ENCODE measurements around the gene ADARB1. TPM values are rescaled to one million over a fixed set of nuclear protein-coding genes. Genes with fewer than 3 reads are reported as not detected.
A peak's percentile ranks its signal among the peaks of the same experiment; 100 is the strongest.

Gene ADARB1
- total RNA-seq, 1 experiment from 2014 or later: 15.8 TPM

- H3K4ac ChIP-seq (ENCODE audit: low read depth, low read length): no peak overlapping the region
- no peak overlapping the region for H2BK15ac ChIP-seq (ENCODE audit: low read depth, low read length)
- no CpG with 5 or more reads among the region's 22 CpGs for WGBS (ENCODE audit: extremely low coverage, insufficient read length, low lambda C conversion rate)
- H3K23me2 ChIP-seq (ENCODE audit: insufficient read length, low read depth, low read length, poor library complexity, severe bottlenecking): no peaks in the 10 kb centered on the region
- no peaks in the 10 kb centered on the region for H3K79me1 ChIP-seq (ENCODE audit: insufficient read depth, low read depth, low read length, poor library complexity, severe bottlenecking)
- H2BK5ac ChIP-seq (ENCODE audit: insufficient read length, low read length): no peak overlapping the region
- no peak overlapping the region for H3K4me2 ChIP-seq (ENCODE audit: insufficient read depth, insufficient read length, low read length)
- H2BK20ac ChIP-seq (ENCODE audit: low read depth, low read length, poor library complexity, severe bottlenecking): no peak overlapping the region
- H3K9me3 ChIP-seq (ENCODE audit: control insufficient read depth, low read depth, low read length): no peaks in the 10 kb centered on the region
- no peak overlapping the region for H2AFZ ChIP-seq (ENCODE audit: low read length)
- no peak overlapping the region for H2BK120ac ChIP-seq (ENCODE audit: low read depth, low read length, poor library complexity, severe bottlenecking)
- DNase-seq: peak; percentile 26
- Mint-ChIP-seq H3K36me3 (ENCODE audit: insufficient read depth in 1 of 3, low read depth in 3 of 3) (peaks cover 2 to 8% (median 6%) of the 10 kb centered on the region in 3 experiments; a peak in 6 of 7 replicates), H3K4me3 (no peak overlapping the region), H3K27ac (no peak overlapping the region), H3K27me3 (ENCODE audit: low read depth) (peaks cover 5% of the 10 kb centered on the region), H3K9me3 (peaks cover 2 to 5% of the 10 kb centered on the region in 2 experiments; a peak in 3 of 5 replicates), H3K4me1 (peaks cover 0 to 8% of the 10 kb centered on the region in 2 experiments; a peak in 1 of 4 replicates)
- H3K27ac ChIP-seq (ENCODE audit: insufficient read length, low read depth, low read length): no peak overlapping the region
- H2AK5ac ChIP-seq (ENCODE audit: insufficient read length, low read length): no peak overlapping the region
- H3T11ph ChIP-seq (ENCODE audit: low read length): no peak overlapping the region
- H3K9ac ChIP-seq (ENCODE audit: extremely low read depth, insufficient read length, low read length): no peak overlapping the region
- H3K27me3 ChIP-seq (ENCODE audit: insufficient read depth, low read length): no peaks in the 10 kb centered on the region
- no peak overlapping the region for H3K14ac ChIP-seq (ENCODE audit: insufficient read depth, low read length)
- TF ChIP-seq, protein P1, sequence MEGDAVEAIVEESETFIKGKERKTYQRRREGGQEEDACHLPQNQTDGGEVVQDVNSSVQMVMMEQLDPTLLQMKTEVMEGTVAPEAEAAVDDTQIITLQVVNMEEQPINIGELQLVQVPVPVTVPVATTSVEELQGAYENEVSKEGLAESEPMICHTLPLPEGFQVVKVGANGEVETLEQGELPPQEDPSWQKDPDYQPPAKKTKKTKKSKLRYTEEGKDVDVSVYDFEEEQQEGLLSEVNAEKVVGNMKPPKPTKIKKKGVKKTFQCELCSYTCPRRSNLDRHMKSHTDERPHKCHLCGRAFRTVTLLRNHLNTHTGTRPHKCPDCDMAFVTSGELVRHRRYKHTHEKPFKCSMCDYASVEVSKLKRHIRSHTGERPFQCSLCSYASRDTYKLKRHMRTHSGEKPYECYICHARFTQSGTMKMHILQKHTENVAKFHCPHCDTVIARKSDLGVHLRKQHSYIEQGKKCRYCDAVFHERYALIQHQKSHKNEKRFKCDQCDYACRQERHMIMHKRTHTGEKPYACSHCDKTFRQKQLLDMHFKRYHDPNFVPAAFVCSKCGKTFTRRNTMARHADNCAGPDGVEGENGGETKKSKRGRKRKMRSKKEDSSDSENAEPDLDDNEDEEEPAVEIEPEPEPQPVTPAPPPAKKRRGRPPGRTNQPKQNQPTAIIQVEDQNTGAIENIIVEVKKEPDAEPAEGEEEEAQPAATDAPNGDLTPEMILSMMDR (conservative IDR thresholded peaks at IDR 0.05): no peak
- H2BK12ac ChIP-seq (ENCODE audit: insufficient read length, low read depth, low read length): no peak overlapping the region
- no peak overlapping the region for H4K5ac ChIP-seq (ENCODE audit: insufficient read length, low read depth, low read length)
- no peak overlapping the region for H3K56ac ChIP-seq (ENCODE audit: insufficient read length, low read depth, low read length)
- H3K79me2 ChIP-seq (ENCODE audit: insufficient read depth, low read length): no peaks in the 10 kb centered on the region
- H3K23ac ChIP-seq (ENCODE audit: insufficient read length, low read depth, low read length): no peak overlapping the region
- H3K4me1 ChIP-seq (ENCODE audit: insufficient read depth, low read length): no peaks in the 10 kb centered on the region
- no peak overlapping the region for H4K91ac ChIP-seq (ENCODE audit: insufficient read length, low read depth, low read length)
- H4K8ac ChIP-seq (replicated peaks; ENCODE audit: insufficient read length, low read depth, low read length): no peak overlapping the region
- H3K18ac ChIP-seq (ENCODE audit: insufficient read length, low read depth, low read length): no peak overlapping the region
- H4K20me1 ChIP-seq (ENCODE audit: control insufficient read depth, insufficient read depth, insufficient read length): no peaks in the 10 kb centered on the region
These were observed 181.1 kb downstream of the ADARB1 start for GRCh38 chr21:45255381-45256020.
